Left forelimb (tissue), 1 donor: ENCODE results near the gene UBXN2A.

ENCODE experiments used
- DNase-seq: peaks from one replicate; pipeline ENCODE4 v3.0.0-alpha.2; 2018; ENCODE audit warnings: low spot score

Gene UBXN2A

DNA sequence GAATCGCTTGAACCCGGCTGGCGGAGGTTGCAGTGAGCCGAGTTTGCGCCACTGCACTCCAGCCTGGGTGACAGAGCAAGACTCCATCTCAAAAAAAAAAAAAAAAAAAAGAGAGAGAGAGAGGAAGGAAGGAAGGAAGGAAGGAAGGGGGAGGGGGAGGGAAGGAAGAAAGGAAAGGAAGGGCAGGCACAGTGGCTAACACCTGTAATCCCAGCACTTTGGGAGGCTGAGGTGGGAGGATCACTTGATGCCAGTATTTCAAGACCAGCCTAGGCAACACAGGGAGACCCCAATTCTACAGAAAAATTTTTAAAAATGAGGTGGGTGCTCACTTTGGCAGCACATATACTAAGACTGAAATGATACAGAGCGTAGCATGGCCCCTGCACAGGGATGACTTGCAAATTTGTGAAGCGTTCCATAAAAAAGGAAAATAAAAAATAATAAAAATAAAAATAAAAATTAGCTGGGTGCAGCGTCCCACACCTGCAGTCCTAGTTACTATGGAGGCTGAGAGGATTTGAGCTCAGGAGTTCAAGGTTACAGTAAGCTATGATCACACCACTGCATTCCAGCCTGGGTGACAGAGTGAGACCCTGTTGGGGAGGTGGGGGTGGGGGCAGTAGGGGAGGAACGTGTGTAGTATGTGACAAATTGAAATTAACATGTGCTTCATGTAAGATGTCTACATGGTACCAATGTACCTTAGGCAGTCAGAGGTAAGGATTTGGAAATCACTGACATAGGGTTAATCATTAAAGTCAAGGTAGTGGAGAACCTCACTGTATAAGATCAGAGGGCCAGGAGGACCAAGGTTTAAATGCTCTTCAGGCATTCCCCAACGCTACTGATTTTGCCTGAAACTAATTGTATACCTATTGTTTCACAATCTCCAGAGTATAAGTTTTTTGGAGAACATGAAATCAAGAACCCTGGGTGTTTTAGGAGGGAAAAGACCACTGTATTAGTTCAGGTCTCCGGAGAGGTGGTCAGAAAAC, 105.5 kb downstream of the UBXN2A start:
- DNase-seq, result no peak

DNA sequence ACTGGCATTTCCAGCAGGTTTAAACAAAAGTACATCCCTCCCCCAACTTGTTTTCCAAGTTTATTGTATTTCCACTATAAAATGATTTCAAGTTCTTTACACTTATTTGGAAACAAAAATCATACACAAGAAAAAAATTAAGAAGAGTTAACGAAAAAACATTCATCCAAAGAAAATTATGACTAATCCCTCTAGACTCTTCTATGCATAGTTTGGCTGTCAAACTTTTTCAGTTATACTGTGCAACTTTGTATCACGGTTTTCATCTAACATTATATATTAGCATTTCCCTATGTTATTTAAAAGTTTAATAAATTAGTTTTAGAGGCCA, 106.3 kb downstream of the UBXN2A start:
- DNase-seq, result no peak

GRCh38 chr2:24046930-24047702, 106.9 kb downstream of the UBXN2A start, which contains the start of gene WDCP:
TSS of gene WDCP (minus strand) at chr2:24047391. CDS start at chr2:24039494, 7,897 bp downstream.
- peak; percentile 91 for DNase-seq

GRCh38 chr2:24047703-24048033, 107.4 kb downstream of the UBXN2A start:
- no peak for DNase-seq

- no peak for DNase-seq
These were observed 108.7 kb downstream of the UBXN2A start for GRCh38 chr2:24048769-24049484.

- peak; percentile 72 for DNase-seq
These were observed 109.3 kb downstream of the UBXN2A start, which contains the start of gene FKBP1B for GRCh38 chr2:24049485-24050021. TSS of gene FKBP1B (plus strand) at chr2:24049741. CDS start at chr2:24049850, 109 bp downstream.

- peak; percentile 76 for DNase-seq
These were observed 110.0 kb downstream of the UBXN2A start for GRCh38 chr2:24050041-24050979.

DNA sequence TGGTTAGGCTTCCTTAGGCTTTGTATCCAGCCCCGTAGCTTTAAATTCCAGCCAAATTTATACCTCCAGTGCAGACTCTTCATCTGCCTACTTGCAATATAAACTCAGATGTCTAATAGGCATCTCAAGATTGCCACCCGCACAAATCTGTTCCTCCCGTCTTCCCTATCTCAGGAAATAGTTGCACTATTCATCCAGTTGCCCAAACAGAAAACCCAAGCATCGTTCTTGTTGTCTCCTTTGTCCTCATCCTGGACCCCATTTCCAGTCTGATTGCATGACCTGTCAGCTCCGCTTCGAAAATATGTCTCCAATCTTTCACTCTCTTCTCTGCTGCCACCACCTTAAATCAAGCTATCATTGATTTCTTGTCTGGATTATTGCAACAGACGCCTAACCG, 111.6 kb downstream of the UBXN2A start:
- no peak for DNase-seq

GRCh38 chr2:24052951-24053350, 112.7 kb downstream of the UBXN2A start:
- no peak for DNase-seq
